Trophoblast cell (in vitro differentiated cells and primary cell): ENCODE results near the gene NOS3.
A peak's percentile ranks its signal among the peaks of the same experiment; 100 is the strongest.

Experiments
- DNase-seq, 2 donors: peaks; one replicate each; pipeline ENCODE4 v3.0.0-alpha.2; 2016
- H2AFZ ChIP-seq: 2 replicates; pipeline ENCODE4 v1.6.1; 2013; ENCODE audit warnings: low read length, moderate library complexity, mild to moderate bottlenecking; ENCODE audit not compliant: insufficient read depth, poor library complexity
- H2AK5ac ChIP-seq: 2 replicates; pipeline ENCODE4 v1.6.1; 2013; ENCODE audit warnings: mild to moderate bottlenecking, low read length
- H2BK120ac ChIP-seq: 2 replicates; pipeline ENCODE4 v1.6.1; 2013; ENCODE audit warnings: low read length, mild to moderate bottlenecking, moderate library complexity; ENCODE audit not compliant: insufficient read depth, poor library complexity
- H2BK12ac ChIP-seq: 2 replicates; pipeline ENCODE4 v1.6.1; 2013; ENCODE audit warnings: mild to moderate bottlenecking, low read length, moderate library complexity
- H2BK5ac ChIP-seq: 2 replicates; pipeline ENCODE4 v1.6.1; 2013; ENCODE audit warnings: low read length, low read depth, moderate library complexity, mild to moderate bottlenecking; ENCODE audit not compliant: poor library complexity
- H3K14ac ChIP-seq: 2 replicates; pipeline ENCODE4 v1.6.1; 2013; ENCODE audit warnings: mild to moderate bottlenecking, low read length
- H3K18ac ChIP-seq: 2 replicates; pipeline ENCODE4 v1.6.1; 2013; ENCODE audit warnings: mild to moderate bottlenecking, low read length
- H3K23ac ChIP-seq: 2 replicates; pipeline ENCODE4 v1.6.1; 2013; ENCODE audit warnings: low read length
- H3K27ac ChIP-seq: 2 replicates; pipeline ENCODE4 v1.5.1; 2013; ENCODE audit warnings: low read depth, mild to moderate bottlenecking, inconsistent platforms, low read length, moderate library complexity
- H3K27me3 ChIP-seq: 2 replicates; pipeline ENCODE4 v1.6.1; 2013; ENCODE audit warnings: inconsistent platforms, mild to moderate bottlenecking, low read length, moderate library complexity; ENCODE audit not compliant: insufficient read depth
- H3K36me3 ChIP-seq, 2 experiments: 1 replicate in 1 of 2; 2 replicates in 1 of 2; pipeline ENCODE4 v1.6.1; 2013; ENCODE audit warnings: low read length in 2 of 2, mild to moderate bottlenecking in 2 of 2, moderate library complexity in 1 of 2; ENCODE audit not compliant: insufficient read depth in 2 of 2, control insufficient read depth in 1 of 2
- H3K4ac ChIP-seq: 2 replicates; pipeline ENCODE4 v1.6.1; 2013; ENCODE audit warnings: low read depth, mild to moderate bottlenecking, low read length, moderate library complexity
- H3K4me1 ChIP-seq, 2 experiments: 1 replicate in 1 of 2; 2 replicates in 1 of 2; pipeline ENCODE4 v1.6.1; 2013; ENCODE audit warnings: low read length in 2 of 2, mild to moderate bottlenecking in 2 of 2, moderate library complexity in 1 of 2; ENCODE audit not compliant: insufficient read depth in 2 of 2, control insufficient read depth in 1 of 2
- H3K4me2 ChIP-seq: 2 replicates; pipeline ENCODE4 v1.6.1; 2013; ENCODE audit warnings: inconsistent platforms, mild to moderate bottlenecking, low read length, moderate library complexity
- H3K4me3 ChIP-seq: 2 replicates; pipeline ENCODE4 v1.5.1; 2013; ENCODE audit warnings: mild to moderate bottlenecking, low read depth, low read length, inconsistent platforms
- H3K79me1 ChIP-seq: one replicate; pipeline ENCODE4 v1.6.1; 2013; ENCODE audit warnings: low read length
- H3K79me2 ChIP-seq: 2 replicates; pipeline ENCODE4 v1.6.1; 2013; ENCODE audit warnings: low read length, mild to moderate bottlenecking; ENCODE audit not compliant: control insufficient read depth, insufficient read depth, poor library complexity
- H3K9ac ChIP-seq: 2 replicates; pipeline ENCODE4 v1.6.1; 2013; ENCODE audit warnings: mild to moderate bottlenecking, low read length
- H3K9me3 ChIP-seq: 2 replicates; pipeline ENCODE4 v1.6.1; 2013; ENCODE audit warnings: low read depth, mild to moderate bottlenecking, control low read depth, inconsistent platforms, low read length; ENCODE audit not compliant: insufficient read depth
- H4K12ac ChIP-seq: 2 replicates; pipeline ENCODE4 v1.6.1; 2013; ENCODE audit warnings: low read depth, mild to moderate bottlenecking, low read length, moderate library complexity
- H4K8ac ChIP-seq: 2 replicates; pipeline ENCODE4 v1.6.1; 2013; ENCODE audit warnings: low read depth, mild to moderate bottlenecking, low read length, moderate library complexity
- H4K91ac ChIP-seq: one replicate; pipeline ENCODE4 v1.6.1; 2013; ENCODE audit warnings: low read depth, mild to moderate bottlenecking, low read length, moderate library complexity
- WGBS: extraction: QIAGEN DNeasy Blood & Tissue Kit; methylation state at CpG from one replicate; pipeline ENCODE4 v1.1.7; 2013; ENCODE audit warnings: missing lambda C conversion rate; ENCODE audit not compliant: insufficient read length, insufficient coverage; ENCODE audit errors: extremely low coverage; 5-methylcytosine and 5-hydroxymethylcytosine counted together

The NOS3 gene

GRCh38 chr7:150954986-150955518, 35.8 kb upstream of the NOS3 start:
- no peak overlapping the region for H2AFZ ChIP-seq
- no peak overlapping the region for H2BK5ac ChIP-seq
- no peak overlapping the region for H3K9ac ChIP-seq
- no peaks in the 10 kb centered on the region for H3K36me3 ChIP-seq
- no peak overlapping the region for H4K12ac ChIP-seq
- H3K27me3 ChIP-seq = no peaks in the 10 kb centered on the region
- H3K23ac ChIP-seq = no peak overlapping the region
- no peak for DNase-seq
- no CpG with 5 or more reads among the region's 21 CpGs for WGBS
- H3K9me3 ChIP-seq = peaks cover 9% of the 10 kb centered on the region
- no peak overlapping the region for H2BK12ac ChIP-seq
- no peaks in the 10 kb centered on the region for H3K79me2 ChIP-seq
- peaks cover 3% of the 10 kb centered on the region for H3K79me1 ChIP-seq
- H4K8ac ChIP-seq = peak overlapping the region; percentile 15
- H3K27ac ChIP-seq = no peak overlapping the region
- peak overlapping the region; percentile 30 for H3K18ac ChIP-seq
- H3K4ac ChIP-seq = no peak overlapping the region
- no peak overlapping the region for H3K4me2 ChIP-seq
- H2AK5ac ChIP-seq = no peak overlapping the region
- peaks cover 17% of the 10 kb centered on the region in 2 experiments for H3K4me1 ChIP-seq
- H3K14ac ChIP-seq = peak overlapping the region; percentile 23
- H3K4me3 ChIP-seq = no peak overlapping the region
- H4K91ac ChIP-seq = peak overlapping the region; percentile 76
- H2BK120ac ChIP-seq = peak overlapping the region; percentile 54

- peak overlapping the region; percentile 15 for H4K8ac ChIP-seq
- no CpG with 5 or more reads among the region's 38 CpGs for WGBS
- no peak overlapping the region for H3K4me2 ChIP-seq
- no peak overlapping the region for H3K4me3 ChIP-seq
- H3K4ac ChIP-seq = no peak overlapping the region
- H3K36me3 ChIP-seq = no peaks in the 10 kb centered on the region
- peak overlapping the region; percentile 54 for H2BK120ac ChIP-seq
- peak overlapping the region; percentile 76 for H4K91ac ChIP-seq
- H3K4me1 ChIP-seq = peaks cover 14 to 15% of the 10 kb centered on the region in 2 experiments
- peak overlapping the region; percentile 23 for H2BK12ac ChIP-seq
- no peak overlapping the region for H3K9ac ChIP-seq
- peaks cover 9% of the 10 kb centered on the region for H3K9me3 ChIP-seq
- no peak overlapping the region for H4K12ac ChIP-seq
- H2AK5ac ChIP-seq = no peak overlapping the region
- no peak overlapping the region for H2BK5ac ChIP-seq
- H3K23ac ChIP-seq = no peak overlapping the region
- H3K27ac ChIP-seq = no peak overlapping the region
- H2AFZ ChIP-seq = peak overlapping the region; percentile 50
- peaks cover 2% of the 10 kb centered on the region for H3K79me1 ChIP-seq
- H3K27me3 ChIP-seq = no peaks in the 10 kb centered on the region
- no peak for DNase-seq
- peak overlapping the region; percentile 30 for H3K18ac ChIP-seq
- H3K14ac ChIP-seq = peak overlapping the region; percentile 23
- H3K79me2 ChIP-seq = no peaks in the 10 kb centered on the region
Observed at GRCh38 chr7:150955519-150956394, 35.1 kb upstream of the NOS3 start.

GRCh38 chr7:150956395-150957132, 34.3 kb upstream of the NOS3 start:
- H3K27me3 ChIP-seq = no peaks in the 10 kb centered on the region
- H3K9ac ChIP-seq = no peak overlapping the region
- peaks cover 7% of the 10 kb centered on the region for H3K9me3 ChIP-seq
- H3K4me2 ChIP-seq = no peak overlapping the region
- no peaks in the 10 kb centered on the region for H3K36me3 ChIP-seq
- H3K14ac ChIP-seq = peak overlapping the region; percentile 12
- H3K79me2 ChIP-seq = no peaks in the 10 kb centered on the region
- no peak overlapping the region for H2BK5ac ChIP-seq
- no peak overlapping the region for H2BK120ac ChIP-seq
- H3K27ac ChIP-seq = no peak overlapping the region
- DNase-seq = no peak
- H3K4ac ChIP-seq = no peak overlapping the region
- no peak overlapping the region for H2BK12ac ChIP-seq
- H3K18ac ChIP-seq = no peak overlapping the region
- H3K4me1 ChIP-seq = peaks cover 16 to 18% of the 10 kb centered on the region in 2 experiments
- peak overlapping the region; percentile 46 for H4K91ac ChIP-seq
- no CpG with 5 or more reads among the region's 9 CpGs for WGBS
- H2AK5ac ChIP-seq = no peak overlapping the region
- peaks cover 3% of the 10 kb centered on the region for H3K79me1 ChIP-seq
- no peak overlapping the region for H3K23ac ChIP-seq
- no peak overlapping the region for H3K4me3 ChIP-seq
- no peak overlapping the region for H4K12ac ChIP-seq
- H2AFZ ChIP-seq = no peak overlapping the region
- no peak overlapping the region for H4K8ac ChIP-seq

- Histone ChIP-seq H3K9ac (no peak overlapping the region), H3K79me2 (no peaks in the 10 kb centered on the region), H2BK5ac (no peak overlapping the region), H2AK5ac (no peak overlapping the region), H3K9me3 (peaks cover 5% of the 10 kb centered on the region), H4K8ac (no peak overlapping the region), H3K4me3 (no peak overlapping the region), H3K4me1 (peaks cover 24 to 25% of the 10 kb centered on the region in 2 experiments), H3K4ac (no peak overlapping the region), H2BK120ac (no peak overlapping the region), H3K79me1 (peaks cover 7% of the 10 kb centered on the region), H4K91ac (no peak overlapping the region), H2BK12ac (no peak overlapping the region), H3K27me3 (no peaks in the 10 kb centered on the region), H3K23ac (no peak overlapping the region), H3K36me3 (no peaks in the 10 kb centered on the region), H4K12ac (no peak overlapping the region), H3K14ac (no peak overlapping the region), H3K27ac (no peak overlapping the region), H3K18ac (no peak overlapping the region), H3K4me2 (no peak overlapping the region), H2AFZ (no peak overlapping the region)
- no peak for DNase-seq
- no CpG with 5 or more reads among the region's 26 CpGs for WGBS
Observed at GRCh38 chr7:150957133-150958020, 33.4 kb upstream of the NOS3 start.
